GM18861 (cell line): ENCODE data around the gene MAGI1.
"Not testable (repeated sequence)": the region's sequence is repeated elsewhere in the genome, so short reads cannot be mapped to it uniquely, and the experiment has no call there.

Source experiments
- ATAC-seq: cut with Tn5 transposase; IDR thresholded peaks from one replicate; pipeline ENCODE4 v1.9.1; 2021; ENCODE audit not compliant: unreplicated experiment

MAGI1 gene

DNA sequence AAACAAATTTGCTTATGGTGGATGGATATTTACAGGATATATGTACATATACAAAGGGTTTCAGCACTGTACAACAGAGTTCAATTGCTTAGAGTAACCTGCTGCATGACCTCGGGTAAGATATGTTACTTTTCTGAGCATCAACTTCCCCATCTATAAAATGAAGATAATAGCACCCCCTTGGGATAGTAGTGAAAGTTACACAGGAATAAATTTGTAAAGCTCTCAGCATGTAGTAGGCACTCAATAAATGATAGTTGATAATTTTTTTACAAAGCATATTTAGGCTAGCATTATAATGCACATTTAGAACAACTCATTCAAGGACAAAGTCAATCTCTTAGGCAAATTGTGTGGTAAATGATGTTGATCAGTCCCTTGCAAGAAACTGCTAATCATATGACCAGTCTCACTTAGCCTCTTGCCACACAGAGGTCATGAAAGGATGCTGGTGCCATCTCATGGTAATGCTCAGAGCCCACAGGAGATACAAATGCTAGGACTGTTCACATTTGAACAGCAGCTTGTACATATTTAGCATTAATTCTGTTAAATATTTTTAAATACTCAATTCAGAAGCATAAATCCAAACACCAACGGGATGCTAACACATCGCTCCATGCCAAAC, 123.9 kb downstream of the MAGI1 start:
- ATAC-seq = no peak

DNA sequence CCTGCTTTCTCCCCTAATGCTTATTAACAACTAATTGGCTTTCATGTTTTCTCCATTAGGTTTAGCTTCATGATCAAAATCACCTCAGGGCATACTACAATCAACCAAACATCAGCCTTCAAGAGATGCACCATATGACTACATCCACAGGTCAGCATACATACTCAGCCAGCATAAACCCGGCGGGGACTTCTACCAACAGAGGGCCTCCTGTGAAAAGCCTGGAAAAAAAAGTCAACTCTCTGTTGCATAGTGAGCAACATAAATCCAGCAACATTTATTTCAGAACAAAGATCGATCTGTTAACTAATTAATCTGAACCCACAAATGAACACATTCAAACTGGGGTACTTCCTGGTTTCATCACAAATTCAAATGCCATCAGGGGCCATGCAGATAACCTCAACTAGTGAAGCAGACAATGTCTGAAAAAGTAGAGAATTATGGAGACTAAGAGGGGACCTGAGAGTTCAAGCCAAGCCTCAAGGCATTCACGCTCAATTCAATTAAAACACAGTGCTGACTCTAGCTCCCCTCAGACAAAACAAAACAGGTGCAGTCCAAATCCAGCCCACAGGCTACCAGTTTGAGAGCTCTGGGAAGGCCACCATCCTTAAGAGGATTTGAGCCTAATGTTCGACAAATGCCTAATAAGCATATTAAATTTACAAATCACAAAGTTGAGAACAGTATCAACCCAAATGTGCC, 124.5 kb downstream of the MAGI1 start:
- no peak for ATAC-seq

DNA sequence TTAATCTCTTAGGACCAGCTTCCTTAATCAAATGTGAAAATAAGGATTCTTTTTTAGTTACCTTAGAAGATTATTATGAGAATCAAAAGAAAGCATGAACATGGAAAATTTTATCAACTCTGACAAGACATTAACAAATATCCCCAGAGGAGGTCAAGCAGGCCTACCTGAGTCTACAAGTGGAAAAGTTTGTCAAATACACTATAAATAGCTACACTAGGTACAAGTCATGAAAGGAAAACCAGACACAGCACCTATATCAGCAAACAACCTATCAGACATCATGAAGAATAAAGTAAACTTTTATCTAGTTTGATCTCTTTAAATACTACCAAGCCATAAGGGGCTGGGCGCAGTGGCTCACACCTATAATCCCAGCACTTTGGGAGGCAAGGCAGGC, 126.1 kb downstream of the MAGI1 start:
- no peak for ATAC-seq

DNA sequence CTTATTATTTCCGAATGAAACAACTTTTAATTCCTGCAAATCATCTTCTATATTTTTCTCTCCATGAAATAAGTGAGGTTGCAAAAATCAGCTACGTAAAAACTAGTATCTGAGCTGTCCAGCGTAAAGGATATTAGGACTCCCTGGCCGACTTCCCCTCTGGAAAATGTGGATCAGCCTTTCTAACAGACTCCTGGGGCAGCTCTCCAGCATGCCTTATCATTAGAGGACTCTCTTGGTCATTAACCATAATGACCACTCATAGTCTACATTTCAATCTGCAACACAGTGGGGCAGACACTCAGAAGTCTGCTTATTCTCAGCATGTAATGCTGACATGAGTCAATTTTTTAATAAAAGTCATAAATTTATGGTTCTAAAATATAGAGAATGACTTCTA, 130.1 kb downstream of the MAGI1 start:
- ATAC-seq = no peak

- ATAC-seq = no peak
Measured at GRCh38 chr3:65907232-65908130, 131.2 kb downstream of the MAGI1 start.

- ATAC-seq = no peak
Measured at GRCh38 chr3:65905771-65906170, 132.9 kb downstream of the MAGI1 start.

GRCh38 chr3:65904016-65904415, 134.7 kb downstream of the MAGI1 start:
- no peak for ATAC-seq

- no peak for ATAC-seq
Measured at GRCh38 chr3:65902304-65902793, 136.4 kb downstream of the MAGI1 start.

DNA sequence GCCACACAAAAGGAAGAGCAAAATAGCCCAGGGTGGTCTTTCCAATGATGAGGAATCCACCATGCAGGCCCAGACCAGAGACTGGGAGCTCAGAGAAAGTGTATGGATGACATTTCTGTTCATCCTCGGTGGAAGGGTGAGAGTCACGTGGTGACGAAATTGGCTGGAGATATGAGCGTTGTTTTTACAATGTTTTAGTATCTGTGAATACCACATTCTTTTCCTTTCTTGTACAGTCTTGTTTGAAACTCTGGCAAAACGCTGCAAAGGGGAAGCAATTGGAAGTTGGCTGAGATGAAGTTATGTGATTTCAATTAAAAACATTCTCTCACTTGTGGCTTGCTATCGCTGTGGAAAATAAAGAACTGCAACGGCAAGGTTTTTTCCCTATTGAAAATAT, 137.5 kb downstream of the MAGI1 start:
- ATAC-seq = no peak

DNA sequence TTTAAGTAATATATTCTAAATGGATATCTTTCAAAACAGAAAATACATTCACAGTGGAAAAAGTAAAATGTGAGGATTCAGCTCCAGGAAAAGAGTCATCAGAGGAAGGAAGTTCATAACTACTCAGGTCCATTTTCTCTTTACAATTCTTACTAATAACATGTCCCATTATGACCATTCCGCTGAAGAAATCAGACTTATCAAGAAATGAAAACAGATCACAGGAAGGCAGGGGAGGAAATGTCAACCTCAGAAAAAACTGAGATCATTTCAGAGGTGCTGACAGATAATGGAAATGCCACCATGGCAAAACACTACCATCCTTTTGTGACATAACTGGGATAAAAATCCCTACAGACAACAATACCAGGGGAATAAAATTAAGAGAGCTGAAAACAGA, 139.5 kb downstream of the MAGI1 start:
- no peak for ATAC-seq

- no peak for ATAC-seq
Measured at GRCh38 chr3:65897766-65898165, 141.0 kb downstream of the MAGI1 start.

DNA sequence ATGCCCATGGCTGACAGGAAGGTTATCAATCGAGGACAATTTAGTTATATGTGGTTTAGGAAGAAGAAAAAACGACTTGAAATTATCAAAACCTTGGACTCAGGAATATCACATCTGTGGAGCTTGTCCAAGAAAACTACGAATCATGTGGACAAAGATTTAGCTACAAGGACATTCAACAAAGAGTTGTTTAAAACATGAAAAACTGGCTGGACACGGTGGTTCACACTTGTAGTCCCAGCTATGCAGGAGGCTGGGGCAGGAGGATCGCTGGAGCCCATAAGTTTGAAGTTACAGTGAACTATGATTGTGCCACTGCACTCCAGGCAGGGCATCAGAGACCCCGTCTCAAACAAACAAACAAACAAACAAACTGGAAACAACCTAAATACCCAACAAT, 142.4 kb downstream of the MAGI1 start:
- ATAC-seq = no peak

GRCh38 chr3:65894679-65895453, 143.9 kb downstream of the MAGI1 start:
- ATAC-seq = no peak

GRCh38 chr3:65894126-65894525, 144.6 kb downstream of the MAGI1 start:
- ATAC-seq = no peak

DNA sequence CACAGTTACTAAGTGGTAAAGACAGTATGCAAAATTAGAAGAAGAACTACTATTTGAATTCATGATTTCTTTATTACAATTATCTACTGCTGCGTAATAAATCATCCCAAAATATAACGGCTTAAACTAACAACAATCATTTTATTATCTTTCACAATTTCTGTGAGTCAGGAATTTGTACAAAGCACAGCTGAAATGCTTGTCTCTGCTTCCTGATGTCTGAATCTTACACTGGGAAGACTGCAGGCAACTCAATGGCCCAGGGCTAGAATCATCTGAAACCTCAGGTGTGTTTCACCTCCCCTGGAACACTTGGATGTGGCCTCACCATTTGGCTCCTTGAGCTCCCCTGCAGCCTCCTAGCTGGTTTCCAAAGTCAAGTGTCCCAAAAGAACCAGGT, 145.1 kb downstream of the MAGI1 start:
- no peak for ATAC-seq

DNA sequence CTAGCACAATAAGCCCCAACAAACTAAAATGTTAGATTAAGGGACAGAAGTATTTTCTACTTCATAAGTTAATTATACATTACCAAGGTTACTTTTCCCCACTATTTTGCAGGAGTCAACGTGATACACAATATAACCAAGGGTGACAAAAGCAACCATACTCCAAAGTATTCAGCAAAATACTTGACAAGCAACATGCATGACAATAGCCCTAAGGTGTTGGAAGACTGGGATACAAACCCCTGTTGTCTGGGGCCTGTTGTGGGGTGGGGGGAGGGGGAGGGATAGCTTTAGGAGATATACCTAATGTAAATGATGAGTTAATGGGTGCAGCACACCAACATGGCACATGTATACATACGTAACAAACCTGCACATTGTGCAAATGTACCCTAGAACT, 147.2 kb downstream of the MAGI1 start:
- not testable (repeated sequence) for ATAC-seq

DNA sequence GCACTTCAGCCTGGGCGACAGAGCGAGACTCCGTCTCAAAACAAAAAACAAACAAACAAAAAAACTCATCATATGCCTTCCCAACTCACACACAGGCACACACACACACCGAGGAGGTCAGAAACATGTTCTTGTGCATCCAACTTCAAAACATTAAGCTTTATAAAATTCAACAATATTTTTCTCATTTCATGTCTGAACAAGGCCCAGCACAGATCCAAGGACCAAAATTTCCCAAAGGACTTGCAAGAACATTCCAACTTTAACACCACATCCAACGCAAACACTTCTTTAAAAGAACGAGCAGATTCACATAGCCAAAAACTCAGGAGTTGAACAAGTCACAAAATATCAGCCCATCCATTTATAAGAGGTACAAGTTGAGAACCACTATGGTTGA, 148.4 kb downstream of the MAGI1 start:
- no peak for ATAC-seq

DNA sequence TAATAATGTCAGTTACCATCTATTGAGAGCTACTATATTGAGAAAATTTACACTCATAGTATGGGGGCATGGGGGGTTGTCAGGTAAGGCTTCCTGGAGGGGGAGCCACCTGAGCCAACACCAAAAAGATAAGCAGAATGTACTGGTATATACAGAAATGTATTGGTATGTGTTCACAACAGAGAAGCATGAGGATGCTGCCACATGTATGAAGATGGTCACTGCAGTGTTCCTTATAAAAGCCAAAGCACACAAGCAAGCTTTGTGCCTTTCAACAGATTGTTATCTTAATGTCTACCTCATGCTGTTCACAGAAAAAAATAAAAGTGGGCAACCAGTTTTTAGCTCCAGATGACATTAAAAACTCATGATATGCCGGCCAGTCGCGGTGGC, 149.0 kb downstream of the MAGI1 start:
- ATAC-seq = no peak

- ATAC-seq = no peak
Measured at GRCh38 chr3:65888980-65889706, 149.6 kb downstream of the MAGI1 start.

- no peak for ATAC-seq
Measured at GRCh38 chr3:65888196-65888595, 150.5 kb downstream of the MAGI1 start.
